EL (cell line): ENCODE data around the gene CCDC171.

ENCODE experiments used
- DNase-seq: peaks from one replicate; pipeline ENCODE4 v3.0.0-alpha.2; 2016

CCDC171 gene

GRCh38 chr9:15885464-15885863, 332.6 kb downstream of the CCDC171 start:
- no peak for DNase-seq

- peak; percentile 39 for DNase-seq
Measured at GRCh38 chr9:15889555-15889954, 336.7 kb downstream of the CCDC171 start.

GRCh38 chr9:15901572-15901971, 348.7 kb downstream of the CCDC171 start:
- DNase-seq = no peak

DNA sequence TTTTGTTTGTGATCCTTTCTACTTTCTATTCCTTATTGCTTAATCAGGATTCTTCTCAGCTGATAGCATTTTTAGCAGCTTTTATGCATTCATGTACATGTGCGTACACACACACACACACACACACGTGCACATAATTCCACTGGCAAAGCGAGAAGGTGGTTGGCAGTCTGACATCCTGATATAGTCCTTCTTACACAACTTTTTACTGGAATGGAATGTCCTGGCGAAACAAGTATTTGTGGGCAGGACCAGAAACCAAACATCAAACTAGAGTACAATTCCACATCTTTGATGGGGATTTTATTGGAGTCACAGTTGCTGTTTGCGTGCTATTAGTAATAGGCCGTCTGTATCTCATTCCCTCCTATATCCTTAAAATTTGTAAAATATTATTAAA, 356.5 kb downstream of the CCDC171 start:
- peak; percentile 37 for DNase-seq

- no peak for DNase-seq
Measured at GRCh38 chr9:15915711-15916110, 362.9 kb downstream of the CCDC171 start.

- no peak for DNase-seq
Measured at GRCh38 chr9:15927161-15927560, 374.3 kb downstream of the CCDC171 start.

DNA sequence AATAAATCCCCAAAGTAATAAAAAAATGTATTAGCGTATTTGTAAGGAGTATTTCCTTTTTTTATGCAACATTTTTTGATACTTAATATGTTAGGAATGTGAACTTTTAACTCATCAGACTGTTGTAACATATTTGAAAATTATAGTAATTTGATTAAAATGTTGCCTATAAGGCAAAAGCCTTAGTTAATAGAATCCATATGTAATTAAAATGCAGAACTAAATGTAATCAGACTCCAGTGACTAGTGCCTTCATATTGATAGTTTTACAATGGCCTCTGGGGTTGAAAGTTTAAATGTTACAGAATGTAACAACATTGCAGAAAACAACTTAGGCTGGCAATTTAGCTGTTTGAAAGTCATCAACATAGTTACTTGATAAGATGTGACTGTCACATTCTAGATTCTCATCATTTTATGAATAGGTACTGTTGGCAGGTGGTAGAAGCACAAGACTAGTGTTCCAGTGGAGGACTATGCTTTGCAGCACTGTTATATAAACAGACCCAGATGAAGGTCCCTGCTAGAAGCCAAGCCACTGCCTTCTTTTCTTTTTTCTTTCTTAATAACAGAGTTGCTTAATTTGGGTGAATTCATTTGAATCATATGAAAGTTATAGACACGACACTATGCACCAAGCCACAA, 382.9 kb downstream of the CCDC171 start:
- peak; percentile 31 for DNase-seq

- DNase-seq = peak; percentile 61
Measured at GRCh38 chr9:15936306-15936921, 383.6 kb downstream of the CCDC171 start.

- DNase-seq = no peak
Measured at GRCh38 chr9:15942831-15943424, 390.1 kb downstream of the CCDC171 start.

DNA sequence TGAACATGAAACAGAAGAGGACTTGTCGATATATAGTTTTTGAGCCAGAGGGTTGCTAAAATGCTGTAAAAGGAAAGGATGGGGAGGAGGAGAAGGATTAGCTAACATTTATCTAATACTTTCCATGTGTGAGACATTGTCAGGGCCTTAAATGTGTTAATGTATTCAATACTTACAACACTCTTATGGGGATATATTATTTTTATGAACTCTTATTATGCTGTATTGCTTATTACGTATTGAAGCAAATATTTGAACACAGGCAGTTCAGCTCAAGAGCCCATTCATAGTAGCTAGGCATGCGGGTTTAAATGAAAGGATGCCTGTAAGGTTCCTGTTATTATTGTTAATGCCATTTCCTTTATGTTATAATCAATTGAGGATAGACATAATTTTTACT, 391.5 kb downstream of the CCDC171 start:
- DNase-seq = no peak

DNA sequence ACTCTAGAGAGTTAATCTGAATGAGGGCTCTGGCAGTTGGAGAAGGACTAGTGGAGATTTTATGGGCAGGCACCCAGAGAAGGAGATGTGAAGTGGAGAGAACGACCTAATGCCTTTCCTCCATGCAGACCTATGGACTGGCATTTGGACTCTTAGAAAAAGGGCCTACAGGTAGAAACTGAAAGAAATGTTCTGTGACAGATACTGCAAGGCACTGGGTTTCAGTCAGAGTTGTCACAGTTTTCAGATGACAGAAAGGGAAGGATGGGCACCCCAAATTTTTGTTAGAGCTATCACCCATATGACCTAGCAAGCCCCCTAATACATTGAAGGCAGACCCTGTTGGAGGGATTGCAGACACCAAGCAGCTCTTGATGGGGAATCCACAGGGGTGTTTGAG, 406.8 kb downstream of the CCDC171 start:
- DNase-seq = no peak

DNA sequence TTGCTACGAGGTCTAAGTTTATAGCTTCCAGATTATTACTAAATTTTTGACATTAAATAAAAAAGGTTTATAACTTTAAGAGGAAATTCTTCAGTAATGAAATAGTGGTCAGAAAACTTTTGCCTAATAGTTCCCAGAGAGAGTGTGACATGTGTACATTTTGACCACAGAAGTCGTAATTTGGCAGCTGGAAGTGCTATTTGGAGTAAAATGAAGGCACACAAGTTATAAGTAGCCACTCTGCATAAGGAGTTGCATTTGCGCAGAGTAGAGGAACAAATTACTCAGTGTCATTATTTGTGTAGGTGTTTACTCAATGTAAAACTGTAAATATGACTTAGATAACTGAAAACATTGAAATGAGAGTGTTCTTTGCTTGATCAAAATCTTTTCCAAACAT, 408.4 kb downstream of the CCDC171 start:
- no peak for DNase-seq

GRCh38 chr9:15965246-15965745, 412.5 kb downstream of the CCDC171 start:
- peak; percentile 3 for DNase-seq

DNA sequence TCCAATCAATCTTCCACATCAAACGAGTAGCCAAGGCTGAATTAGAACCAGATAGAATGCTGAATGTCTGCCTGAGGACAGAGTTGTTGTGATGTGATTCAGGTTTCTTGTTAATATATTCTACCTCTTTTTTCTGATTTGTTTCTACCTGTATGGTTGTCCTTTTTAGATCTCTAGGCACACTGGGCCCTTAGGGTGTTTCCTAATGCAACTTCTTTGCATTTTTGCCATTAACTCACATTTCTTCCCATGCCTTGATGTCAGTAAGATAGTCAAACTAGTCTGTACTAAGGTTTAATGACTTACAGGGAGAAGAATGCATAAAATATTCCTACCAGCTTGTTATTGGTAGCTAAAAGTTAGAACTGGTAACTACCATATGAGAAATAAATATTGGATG, 413.6 kb downstream of the CCDC171 start:
- DNase-seq = no peak

DNA sequence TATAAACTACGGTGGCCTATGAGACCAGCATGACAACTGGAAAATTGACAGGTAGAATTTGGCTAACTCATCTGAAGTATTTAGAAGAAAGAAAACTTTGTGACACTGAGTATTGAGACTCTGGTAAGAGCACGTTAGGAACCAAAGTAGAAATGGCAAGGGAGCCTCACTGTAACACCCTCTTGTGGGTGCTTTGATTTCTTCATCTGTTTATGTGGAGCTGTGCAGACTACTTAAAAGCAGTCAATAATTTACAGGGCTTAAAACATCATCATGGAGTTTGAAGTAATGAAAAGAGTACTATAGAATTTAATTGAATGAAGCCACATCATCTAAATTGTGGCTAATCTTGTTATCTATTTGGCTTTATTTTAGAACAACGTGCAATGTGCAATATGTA, 414.2 kb downstream of the CCDC171 start:
- DNase-seq = no peak

- no peak for DNase-seq
Measured at GRCh38 chr9:15972760-15973159, 419.9 kb downstream of the CCDC171 start.

- no peak for DNase-seq
Measured at GRCh38 chr9:15975101-15975778, 422.4 kb downstream of the CCDC171 start.

DNA sequence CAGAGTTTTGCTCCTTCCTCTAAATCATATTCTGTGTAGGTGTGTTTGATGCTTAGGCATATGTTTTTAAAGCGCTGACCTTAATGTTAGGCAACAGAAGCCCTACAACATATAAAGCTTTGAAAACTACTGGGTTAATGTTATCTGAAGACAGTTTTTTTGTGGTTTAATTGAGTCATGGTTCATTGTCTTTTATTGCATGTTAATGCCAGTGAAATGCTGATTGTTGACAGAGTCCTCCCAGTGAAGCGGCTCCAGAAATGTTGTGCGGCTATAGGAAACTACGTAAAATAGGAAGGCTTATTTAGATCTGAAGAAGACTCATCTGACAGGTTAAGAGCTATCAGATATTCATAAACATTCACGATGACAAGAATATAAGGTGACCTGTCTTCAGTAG, 424.6 kb downstream of the CCDC171 start:
- DNase-seq = no peak

- DNase-seq = no peak
Measured at GRCh38 chr9:15982182-15982581, 429.3 kb downstream of the CCDC171 start.

GRCh38 chr9:15999422-16000339, 446.8 kb downstream of the CCDC171 start:
- peak; percentile 95 for DNase-seq

GRCh38 chr9:16000811-16001210, 448.0 kb downstream of the CCDC171 start:
- no peak for DNase-seq

DNA sequence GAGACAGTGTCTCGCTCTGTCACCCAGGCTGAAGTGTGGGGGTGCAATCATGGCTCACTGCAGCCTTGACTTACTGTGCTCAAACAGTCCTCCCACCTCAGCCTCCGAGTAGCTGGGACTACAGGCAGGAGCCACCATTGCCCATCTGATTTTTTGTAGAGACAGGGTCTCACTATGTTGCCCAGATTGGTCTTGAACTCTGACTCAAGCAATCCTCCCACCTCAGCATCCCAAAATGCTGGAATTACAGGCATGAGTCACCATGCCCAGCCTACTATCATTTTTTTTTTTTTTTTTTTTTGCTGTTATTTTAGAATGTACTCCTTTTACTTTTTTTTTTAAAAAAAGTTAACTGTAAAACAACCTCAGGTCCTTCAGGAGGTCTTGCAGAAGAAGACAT, 449.0 kb downstream of the CCDC171 start:
- peak; percentile 41 for DNase-seq

- no peak for DNase-seq
Measured at GRCh38 chr9:16002816-16003215, 450.0 kb downstream of the CCDC171 start.
